ENCODE measurements around the gene FANCC.

DNA sequence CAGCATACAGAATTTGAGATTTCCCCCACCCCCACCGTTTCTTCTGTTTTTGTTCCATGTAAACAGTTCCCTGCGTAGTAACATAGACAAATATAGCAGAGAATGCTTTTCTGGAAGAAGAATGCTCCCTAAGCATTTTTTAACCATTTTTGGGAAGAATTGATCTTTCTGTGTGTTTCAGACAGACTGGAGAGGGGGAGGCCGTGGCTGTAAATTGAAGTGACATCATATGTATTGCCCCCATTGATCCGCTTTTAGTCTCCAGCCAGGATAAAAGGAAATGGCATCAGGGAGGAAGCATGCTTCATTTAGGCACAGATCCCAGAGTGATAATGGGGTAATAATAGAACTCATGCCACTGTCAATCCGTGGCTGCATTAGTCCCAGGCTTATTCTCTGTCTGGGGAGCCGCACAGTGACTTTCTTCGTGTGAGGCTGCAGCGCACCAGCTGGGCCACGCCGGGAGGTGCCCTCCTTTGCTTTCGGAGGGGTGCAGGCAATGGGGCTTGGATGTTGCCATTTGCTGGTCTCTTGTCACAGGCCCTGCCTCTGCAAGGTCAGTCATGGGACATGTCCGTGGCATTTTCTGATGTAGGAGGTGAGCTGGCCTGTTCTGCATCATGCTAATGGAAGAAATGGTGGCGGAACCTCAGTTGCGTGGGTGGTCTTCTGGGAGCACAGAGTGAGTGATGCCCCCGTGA lies 261.5 kb downstream of the FANCC start:
- TF ChIP-seq NFIC (IDR thresholded peaks at IDR 0.05) (no peak), CEBPB (IDR thresholded peaks at IDR 0.05) (no peak), RAD21 (IDR thresholded peaks at IDR 0.05; ENCODE audit: low read depth) (no peak), YY1 (IDR thresholded peaks at IDR 0.05; ENCODE audit: low read depth) (no peak), TAF1 (IDR thresholded peaks at IDR 0.05; ENCODE audit: low read depth) (no peak), EP300 (IDR thresholded peaks at IDR 0.05; ENCODE audit: borderline replicate concordance) (no peak), FOXM1 (IDR thresholded peaks at IDR 0.05; ENCODE audit: borderline replicate concordance, low read depth) (no peak), CREB1 (IDR thresholded peaks at IDR 0.05; ENCODE audit: low read depth) (no peak), ZBTB7A (IDR thresholded peaks at IDR 0.05; ENCODE audit: low read depth) (no peak), TCF12 (IDR thresholded peaks at IDR 0.05; ENCODE audit: low read depth) (no peak), EGR1 (IDR thresholded peaks at IDR 0.05) (no peak)
- TF ChIP-seq, protein P1, sequence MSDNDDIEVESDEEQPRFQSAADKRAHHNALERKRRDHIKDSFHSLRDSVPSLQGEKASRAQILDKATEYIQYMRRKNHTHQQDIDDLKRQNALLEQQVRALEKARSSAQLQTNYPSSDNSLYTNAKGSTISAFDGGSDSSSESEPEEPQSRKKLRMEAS (IDR thresholded peaks at IDR 0.05): no peak
- TF ChIP-seq, protein P2, sequence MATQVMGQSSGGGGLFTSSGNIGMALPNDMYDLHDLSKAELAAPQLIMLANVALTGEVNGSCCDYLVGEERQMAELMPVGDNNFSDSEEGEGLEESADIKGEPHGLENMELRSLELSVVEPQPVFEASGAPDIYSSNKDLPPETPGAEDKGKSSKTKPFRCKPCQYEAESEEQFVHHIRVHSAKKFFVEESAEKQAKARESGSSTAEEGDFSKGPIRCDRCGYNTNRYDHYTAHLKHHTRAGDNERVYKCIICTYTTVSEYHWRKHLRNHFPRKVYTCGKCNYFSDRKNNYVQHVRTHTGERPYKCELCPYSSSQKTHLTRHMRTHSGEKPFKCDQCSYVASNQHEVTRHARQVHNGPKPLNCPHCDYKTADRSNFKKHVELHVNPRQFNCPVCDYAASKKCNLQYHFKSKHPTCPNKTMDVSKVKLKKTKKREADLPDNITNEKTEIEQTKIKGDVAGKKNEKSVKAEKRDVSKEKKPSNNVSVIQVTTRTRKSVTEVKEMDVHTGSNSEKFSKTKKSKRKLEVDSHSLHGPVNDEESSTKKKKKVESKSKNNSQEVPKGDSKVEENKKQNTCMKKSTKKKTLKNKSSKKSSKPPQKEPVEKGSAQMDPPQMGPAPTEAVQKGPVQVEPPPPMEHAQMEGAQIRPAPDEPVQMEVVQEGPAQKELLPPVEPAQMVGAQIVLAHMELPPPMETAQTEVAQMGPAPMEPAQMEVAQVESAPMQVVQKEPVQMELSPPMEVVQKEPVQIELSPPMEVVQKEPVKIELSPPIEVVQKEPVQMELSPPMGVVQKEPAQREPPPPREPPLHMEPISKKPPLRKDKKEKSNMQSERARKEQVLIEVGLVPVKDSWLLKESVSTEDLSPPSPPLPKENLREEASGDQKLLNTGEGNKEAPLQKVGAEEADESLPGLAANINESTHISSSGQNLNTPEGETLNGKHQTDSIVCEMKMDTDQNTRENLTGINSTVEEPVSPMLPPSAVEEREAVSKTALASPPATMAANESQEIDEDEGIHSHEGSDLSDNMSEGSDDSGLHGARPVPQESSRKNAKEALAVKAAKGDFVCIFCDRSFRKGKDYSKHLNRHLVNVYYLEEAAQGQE (IDR thresholded peaks at IDR 0.05; ENCODE audit: low read depth): no peak
- TF ChIP-seq, protein P3, sequence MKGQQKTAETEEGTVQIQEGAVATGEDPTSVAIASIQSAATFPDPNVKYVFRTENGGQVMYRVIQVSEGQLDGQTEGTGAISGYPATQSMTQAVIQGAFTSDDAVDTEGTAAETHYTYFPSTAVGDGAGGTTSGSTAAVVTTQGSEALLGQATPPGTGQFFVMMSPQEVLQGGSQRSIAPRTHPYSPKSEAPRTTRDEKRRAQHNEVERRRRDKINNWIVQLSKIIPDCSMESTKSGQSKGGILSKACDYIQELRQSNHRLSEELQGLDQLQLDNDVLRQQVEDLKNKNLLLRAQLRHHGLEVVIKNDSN (IDR thresholded peaks at IDR 0.05): no peak

All from Ishikawa (cell line).